Stimulated activated CD8-positive, alpha-beta memory T cell treated with anti-CD3 and anti-CD28 coated beads, Interleukin-4, amount 100 ng/mL, for 4 hours (primary cell): ENCODE results near the gene IMMT.

Experiments
- DNase-seq, 2 donors: peaks; one replicate each; pipeline ENCODE4 v3.0.0-alpha.2; 2020; ENCODE audit warnings: low read depth in 2 of 2, low spot score in 1 of 2

The IMMT gene

GRCh38 chr2:86226636-86227520 is 31.6 kb upstream of the IMMT start:
- no peak for DNase-seq

- DNase-seq: no peak
Measured at GRCh38 chr2:86226070-86226469, 30.8 kb upstream of the IMMT start.

- DNase-seq: no peak
Measured at GRCh38 chr2:86225581-86225980, 30.3 kb upstream of the IMMT start.

GRCh38 chr2:86224645-86225355 is 29.5 kb upstream of the IMMT start:
- no peak for DNase-seq

GRCh38 chr2:86223927-86224560 is 28.8 kb upstream of the IMMT start:
- no peak for DNase-seq

- no peak for DNase-seq
Measured at GRCh38 chr2:86223140-86223926, 28.1 kb upstream of the IMMT start.

GRCh38 chr2:86221066-86221684 is 25.9 kb upstream of the IMMT start:
- peak in 1 of 2 donors; percentile 21 for DNase-seq

- DNase-seq: no peak
Measured at GRCh38 chr2:86219896-86220295, 24.6 kb upstream of the IMMT start.

- no peak for DNase-seq
Measured at GRCh38 chr2:86218124-86218523, 22.9 kb upstream of the IMMT start.

- no peak for DNase-seq
Measured at GRCh38 chr2:86216575-86217555, 21.6 kb upstream of the IMMT start.

GRCh38 chr2:86214503-86214832 is 19.2 kb upstream of the IMMT start:
- DNase-seq: no peak

GRCh38 chr2:86213699-86214502 is 18.6 kb upstream of the IMMT start:
- no peak for DNase-seq

- DNase-seq: no peak
Measured at GRCh38 chr2:86213056-86213455, 17.8 kb upstream of the IMMT start.

- DNase-seq: no peak
Measured at GRCh38 chr2:86211796-86212188, 16.5 kb upstream of the IMMT start.

- no peak for DNase-seq
Measured at GRCh38 chr2:86211033-86211795, 16.0 kb upstream of the IMMT start.

GRCh38 chr2:86204458-86204857 is 9.2 kb upstream of the IMMT start:
- no peak for DNase-seq

GRCh38 chr2:86203614-86204013 is 8.4 kb upstream of the IMMT start:
- DNase-seq: no peak

GRCh38 chr2:86202702-86203101 is 7.4 kb upstream of the IMMT start:
- no peak for DNase-seq
